HG03565 (cell line): Measurements from ENCODE around the gene ZNF534.
"Not testable (repeated sequence)": the region's sequence is repeated elsewhere in the genome, so short reads cannot be mapped to it uniquely, and the experiment has no call there.

Experiments used
- ATAC-seq: cut with Tn5 transposase; IDR thresholded peaks from one replicate; pipeline ENCODE4 v1.9.1; 2021; ENCODE audit warnings: mild to moderate bottlenecking, moderate library complexity; ENCODE audit not compliant: unreplicated experiment

ZNF534 gene

GRCh38 chr19:52428937-52429336 is at the start of gene ZNF534:
Gene ZNF534, plus strand, starts transcription at chr19:52429148. Its CDS starts 2,327 bp downstream, at chr19:52431475.
- ATAC-seq: no peak

- no peak for ATAC-seq
These were observed 37.8 kb upstream of the ZNF534 start for GRCh38 chr19:52391135-52391534.

- ATAC-seq: peak; percentile 56
These were observed 31.5 kb upstream of the ZNF534 start, which contains the start of gene ZNF528 for GRCh38 chr19:52397310-52398080. Gene ZNF528, plus strand, starts transcription at chr19:52397849. Its CDS starts 4,165 bp downstream, at chr19:52402014.

- no peak for ATAC-seq
These were observed 30.9 kb upstream of the ZNF534 start for GRCh38 chr19:52398081-52398441.

GRCh38 chr19:52410276-52410675 is 18.7 kb upstream of the ZNF534 start:
- ATAC-seq: no peak

GRCh38 chr19:52415711-52416110 is 13.2 kb upstream of the ZNF534 start:
- ATAC-seq: no peak

GRCh38 chr19:52442179-52442578 is 13.2 kb downstream of the ZNF534 start:
- no peak for ATAC-seq

GRCh38 chr19:52444506-52444905 is 15.6 kb downstream of the ZNF534 start:
- no peak for ATAC-seq

- no peak for ATAC-seq
These were observed 22.3 kb downstream of the ZNF534 start for GRCh38 chr19:52451241-52451640.

- ATAC-seq: no peak
These were observed 24.6 kb downstream of the ZNF534 start, which contains the start of gene ZNF578 for GRCh38 chr19:52453324-52454094. Gene ZNF578, plus strand, starts transcription at chr19:52453553. Its CDS starts 48,293 bp downstream, at chr19:52501846.

- ATAC-seq: no peak
These were observed 36.0 kb downstream of the ZNF534 start for GRCh38 chr19:52464798-52465470.

- no peak for ATAC-seq
These were observed 44.9 kb downstream of the ZNF534 start for GRCh38 chr19:52473655-52474350.

GRCh38 chr19:52474351-52475127 is 45.6 kb downstream of the ZNF534 start:
- ATAC-seq: no peak

GRCh38 chr19:52484111-52484743 is 55.3 kb downstream of the ZNF534 start:
- ATAC-seq: not testable (repeated sequence)

GRCh38 chr19:52485064-52485463 is 56.1 kb downstream of the ZNF534 start:
- not testable (repeated sequence) for ATAC-seq

GRCh38 chr19:52485561-52486240 is 56.8 kb downstream of the ZNF534 start:
- not testable (repeated sequence) for ATAC-seq

GRCh38 chr19:52492201-52492993 is 63.4 kb downstream of the ZNF534 start:
- ATAC-seq: no peak

- no peak for ATAC-seq
These were observed 64.1 kb downstream of the ZNF534 start for GRCh38 chr19:52492994-52493470.
